CD4-positive, alpha-beta memory T cell (primary cell): ENCODE results near the gene SLC35F1. TPM values are rescaled to one million over a fixed set of nuclear protein-coding genes. Genes with fewer than 3 reads are reported as not detected.

Experiments
- CTCF ChIA-PET: fragments of 350-600 bp; sonication (Branson Sonifier 250); formaldehyde crosslinking; loops from one replicate; lab custom pipeline; 2021; ENCODE audit warnings: inconsistent platforms; ENCODE audit not compliant: partially characterized antibody; lab: Charles Lee
- POLR2A ChIA-PET: fragments of 350-600 bp; sonication (Branson Sonifier 250); formaldehyde crosslinking; loops from one replicate; lab custom pipeline; 2021; ENCODE audit not compliant: partially characterized antibody; lab: Charles Lee
- DNase-seq, 5 donors: peaks; one replicate each; pipeline versions ENCODE4 v3.0.0 to v3.0.0-alpha.2; 2020 to 2022; ENCODE audit warnings: mixed read lengths in 1 of 5
- H3K27ac ChIP-seq: one replicate; pipeline ENCODE4 v1.7.0; 2013; ENCODE audit warnings: low read depth, low read length
- H3K27me3 ChIP-seq: 2 replicates; pipeline ENCODE4 v1.7.0; 2013; ENCODE audit warnings: mild to moderate bottlenecking, low read length, moderate library complexity; ENCODE audit not compliant: insufficient read depth
- H3K36me3 ChIP-seq: 2 replicates; pipeline ENCODE4 v1.7.0; 2013; ENCODE audit warnings: mild to moderate bottlenecking, low read length, moderate library complexity; ENCODE audit not compliant: insufficient read depth
- H3K4me1 ChIP-seq: 2 replicates; pipeline ENCODE4 v1.7.0; 2013; ENCODE audit warnings: mild to moderate bottlenecking, low read length, moderate library complexity; ENCODE audit not compliant: insufficient read depth
- H3K4me3 ChIP-seq, 2 donors: one replicate each; pipeline ENCODE4 v1.7.0; 2013; ENCODE audit warnings: low read length in 2 of 2, mild to moderate bottlenecking in 1 of 2
- H3K9me3 ChIP-seq, 2 donors: one replicate each; pipeline ENCODE4 v1.7.0; 2013; ENCODE audit warnings: low read length in 2 of 2, control low read depth in 1 of 2; ENCODE audit not compliant: control insufficient read depth in 1 of 2
- H3K27ac Mint-ChIP-seq, 7 donors: one replicate each; pipeline ENCODE4 v1.8.0; 2020 to 2021; ENCODE audit warnings: mixed read lengths in 7 of 7, mild to moderate bottlenecking in 6 of 7, inconsistent platforms in 3 of 7, moderate library complexity in 3 of 7
- H3K27me3 Mint-ChIP-seq, 2 donors: one replicate each; pipeline ENCODE4 v1.8.0; 2020 to 2021; ENCODE audit warnings: mixed read lengths in 2 of 2
- H3K36me3 Mint-ChIP-seq, 2 donors: one replicate each; pipeline ENCODE4 v1.8.0; 2020 to 2021; ENCODE audit warnings: mixed read lengths in 2 of 2, inconsistent platforms in 1 of 2, mild to moderate bottlenecking in 1 of 2
- H3K4me1 Mint-ChIP-seq, 4 donors: one replicate each; pipeline ENCODE4 v1.8.0; 2020 to 2021; ENCODE audit warnings: mixed read lengths in 4 of 4, mild to moderate bottlenecking in 1 of 4
- H3K4me3 Mint-ChIP-seq, 8 donors: one replicate each; pipeline ENCODE4 v1.8.0; 2020 to 2021; ENCODE audit warnings: mixed read lengths in 8 of 8, mild to moderate bottlenecking in 7 of 8, moderate library complexity in 6 of 8, inconsistent platforms in 3 of 8
- H3K9me3 Mint-ChIP-seq, 8 donors: one replicate each; pipeline ENCODE4 v1.8.0; 2020 to 2021; ENCODE audit warnings: mixed read lengths in 8 of 8, mild to moderate bottlenecking in 5 of 8, inconsistent platforms in 3 of 8, moderate library complexity in 1 of 8
- intact Hi-C: fragments of 100-400 bp; cut with micrococcal nuclease; formaldehyde crosslinking; loops from one replicate; pipeline ENCODE4 v1.15.1; 2023
- polyA plus RNA-seq, 2 donors: library from polyadenylated mRNA; unstranded; fragments of 300-500 nt; fragmentation: Illumina TruSeq; gene quantifications; one replicate each; pipeline ENCODE4 v1.2.3, GENCODE V29; 2021
- total RNA-seq, 2 experiments: library from RNA; stranded (reverse); gene quantifications; one replicate each; pipeline ENCODE4 v1.2.3, GENCODE V29; 2021

SLC35F1 gene
- total and polyA plus RNA-seq, 4 experiments from 2014 or later = not detected

GRCh38 chr6:118085665-118086064 is 178.6 kb downstream of the SLC35F1 start:
- intact Hi-C loops = no loop called here
- no peak overlapping the region for H3K27ac ChIP-seq
- no peak overlapping the region for H3K4me3 ChIP-seq
- Mint-ChIP-seq H3K4me3 (no peak overlapping the region), H3K27me3 (peaks cover 2 to 6% of the 10 kb centered on the region in 2 donors), H3K36me3 (no peaks in the 10 kb centered on the region), H3K4me1 (no peaks in the 10 kb centered on the region), H3K27ac (no peak overlapping the region), H3K9me3 (peaks cover 0 to 5% (median 4%) of the 10 kb centered on the region in 8 donors)
- H3K36me3 ChIP-seq = no peaks in the 10 kb centered on the region
- H3K4me1 ChIP-seq = no peaks in the 10 kb centered on the region
- no peaks in the 10 kb centered on the region for H3K27me3 ChIP-seq
- H3K9me3 ChIP-seq = no peaks in the 10 kb centered on the region
- ChIA-PET CTCF (no interaction called here), POLR2A (no interaction called here)
- no peak for DNase-seq

GRCh38 chr6:118086159-118086558 is 179.1 kb downstream of the SLC35F1 start:
- Histone ChIP-seq H3K27ac (no peak overlapping the region), H3K4me3 (no peak overlapping the region), H3K4me1 (no peaks in the 10 kb centered on the region), H3K9me3 (no peaks in the 10 kb centered on the region), H3K27me3 (no peaks in the 10 kb centered on the region), H3K36me3 (no peaks in the 10 kb centered on the region)
- Mint-ChIP-seq H3K4me1 (no peaks in the 10 kb centered on the region), H3K9me3 (peaks cover 0 to 9% (median 7%) of the 10 kb centered on the region in 8 donors), H3K27ac (no peak overlapping the region), H3K36me3 (no peaks in the 10 kb centered on the region), H3K27me3 (peaks cover under 1 to 6% of the 10 kb centered on the region in 2 donors), H3K4me3 (no peak overlapping the region)
- ChIA-PET CTCF (no interaction called here), POLR2A (no interaction called here)
- intact Hi-C loops = no loop called here
- DNase-seq = no peak

DNA sequence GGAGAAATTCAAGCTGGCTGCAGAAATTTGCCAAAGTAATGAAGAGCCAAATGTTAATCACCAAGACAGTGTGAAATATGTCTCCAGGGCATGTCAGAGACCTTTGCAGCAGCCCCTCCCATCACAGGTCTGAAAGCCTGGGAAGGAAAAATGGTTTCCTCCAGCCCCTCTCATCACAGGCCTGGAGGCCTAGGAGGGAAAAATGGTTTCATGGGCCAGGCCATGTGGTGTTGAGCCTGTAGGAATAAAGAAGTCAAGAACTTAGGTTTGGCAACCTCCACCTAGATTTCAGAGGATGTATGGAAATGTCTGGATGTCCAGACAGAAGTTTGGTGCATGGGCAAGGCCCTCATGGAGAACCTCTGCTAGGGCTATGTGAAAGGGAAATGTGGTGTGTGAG is 185.0 kb downstream of the SLC35F1 start:
- Histone ChIP-seq H3K27ac (no peak overlapping the region), H3K27me3 (no peaks in the 10 kb centered on the region), H3K36me3 (no peaks in the 10 kb centered on the region), H3K4me1 (no peaks in the 10 kb centered on the region), H3K9me3 (no peaks in the 10 kb centered on the region), H3K4me3 (no peak overlapping the region)
- Mint-ChIP-seq H3K4me1 (no peaks in the 10 kb centered on the region), H3K4me3 (no peak overlapping the region), H3K27me3 (peaks cover 0 to 6% of the 10 kb centered on the region in 2 donors), H3K36me3 (peaks cover 0 to 4% of the 10 kb centered on the region in 2 donors), H3K9me3 (peaks cover 5 to 27% (median 20%) of the 10 kb centered on the region in 8 donors), H3K27ac (no peak overlapping the region)
- ChIA-PET POLR2A (no interaction called here), CTCF (no interaction called here)
- intact Hi-C loops = no loop called here
- no peak for DNase-seq

DNA sequence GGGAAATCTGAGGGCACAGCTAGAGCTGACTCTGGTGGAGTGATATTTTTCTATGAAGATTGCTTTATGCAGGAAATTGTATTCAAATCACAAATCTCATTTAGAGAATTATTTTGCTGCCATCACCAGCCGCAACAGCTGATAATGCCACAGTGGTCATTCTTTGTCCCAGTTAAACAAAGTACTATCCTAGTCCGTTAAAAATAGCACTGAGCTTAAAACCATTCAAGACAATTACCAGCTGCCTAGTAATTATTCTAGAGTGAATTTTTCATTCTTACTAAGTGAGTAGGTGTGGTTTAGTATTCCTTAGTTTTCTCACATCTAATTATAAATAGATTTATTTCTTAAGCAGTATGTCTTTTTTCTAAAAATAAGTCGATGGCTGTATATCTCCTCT is 190.5 kb downstream of the SLC35F1 start:
- CTCF ChIA-PET = interaction anchor here (0.6 kb wide), 1 partner anchor 47 kb away, joined by 3 read pairs; no protein-coding TSS in a partner anchor
- intact Hi-C loops = no loop called here
- no peaks in the 10 kb centered on the region for H3K4me1 ChIP-seq
- DNase-seq = no peak
- no peak overlapping the region for H3K27ac Mint-ChIP-seq
- H3K27me3 Mint-ChIP-seq = peaks cover 0 to 6% of the 10 kb centered on the region in 2 donors
- H3K4me3 ChIP-seq = no peak overlapping the region
- H3K36me3 Mint-ChIP-seq = no peaks in the 10 kb centered on the region
- no peaks in the 10 kb centered on the region for H3K4me1 Mint-ChIP-seq
- peaks cover 0 to 11% (median 8%) of the 10 kb centered on the region in 8 donors for H3K9me3 Mint-ChIP-seq
- H3K9me3 ChIP-seq = no peaks in the 10 kb centered on the region
- H3K27me3 ChIP-seq = no peaks in the 10 kb centered on the region
- POLR2A ChIA-PET = no interaction called here
- no peak overlapping the region for H3K4me3 Mint-ChIP-seq
- H3K36me3 ChIP-seq = no peaks in the 10 kb centered on the region
- H3K27ac ChIP-seq = no peak overlapping the region

DNA sequence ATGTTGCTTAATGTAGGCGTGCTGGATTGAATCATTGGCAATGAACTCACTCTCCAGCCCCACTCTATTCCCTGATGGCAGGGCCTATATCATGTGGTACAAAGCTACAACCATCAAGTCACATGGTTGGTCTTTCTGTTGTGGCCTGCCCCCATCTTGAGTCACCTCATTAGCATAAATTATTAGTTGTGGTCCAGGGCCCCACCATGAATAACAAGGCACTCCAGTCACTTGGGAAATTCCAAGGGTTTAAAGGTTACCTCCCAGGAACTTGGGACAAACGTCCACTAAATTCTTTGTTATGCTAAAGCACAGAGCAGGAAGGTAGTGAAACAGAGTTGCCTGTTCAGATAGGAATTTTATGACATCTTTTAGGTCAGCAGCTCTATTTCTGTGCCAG is 193.7 kb downstream of the SLC35F1 start:
- ChIA-PET CTCF (no interaction called here), POLR2A (no interaction called here)
- Histone ChIP-seq H3K4me1 (no peaks in the 10 kb centered on the region), H3K9me3 (no peaks in the 10 kb centered on the region), H3K27ac (no peak overlapping the region), H3K4me3 (no peak overlapping the region), H3K27me3 (no peaks in the 10 kb centered on the region), H3K36me3 (no peaks in the 10 kb centered on the region)
- no peaks in the 10 kb centered on the region for H3K36me3 Mint-ChIP-seq
- H3K9me3 Mint-ChIP-seq = peaks cover 0 to 3% (median under 1%) of the 10 kb centered on the region in 8 donors
- H3K27me3 Mint-ChIP-seq = peaks cover 2 to 3% of the 10 kb centered on the region in 2 donors
- no peaks in the 10 kb centered on the region for H3K4me1 Mint-ChIP-seq
- intact Hi-C loops = no loop called here
- H3K27ac Mint-ChIP-seq = no peak overlapping the region
- H3K4me3 Mint-ChIP-seq = no peak overlapping the region
- no peak for DNase-seq

- POLR2A ChIA-PET = no interaction called here
Observed at GRCh38 chr6:118101220-118101619, 194.2 kb downstream of the SLC35F1 start.

DNA sequence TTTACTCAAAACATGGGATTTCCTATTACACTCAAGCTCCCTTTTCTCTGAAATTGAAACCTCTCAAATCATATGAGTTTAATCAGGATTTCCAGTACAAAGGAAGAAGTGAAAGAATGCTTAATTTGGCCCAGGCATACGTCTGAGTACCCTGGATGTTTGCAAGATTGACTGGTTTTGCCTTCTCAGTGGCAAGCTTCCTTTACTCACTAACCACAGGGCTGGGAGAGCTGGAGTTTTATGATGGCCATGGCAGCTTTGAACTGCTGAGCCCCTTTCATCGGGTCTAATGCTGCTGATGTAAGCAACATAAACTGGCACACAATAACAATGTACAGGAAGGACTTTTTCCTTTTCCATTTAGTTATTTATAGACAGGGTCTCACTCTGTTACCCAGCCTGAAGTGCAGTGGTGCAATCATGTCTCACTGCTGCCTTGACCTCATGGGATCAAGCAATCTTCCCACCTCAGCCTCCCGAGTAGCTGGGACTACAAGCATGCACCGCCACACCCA is 194.8 kb downstream of the SLC35F1 start:
- intact Hi-C loops = no loop called here
- H3K27ac Mint-ChIP-seq = no peak overlapping the region
- CTCF ChIA-PET = no interaction called here

More at GRCh38 chr6:118101220-118101619, 194.2 kb downstream of the SLC35F1 start:
- peaks cover 2 to 3% of the 10 kb centered on the region in 2 donors for H3K27me3 Mint-ChIP-seq
- H3K27ac ChIP-seq = no peak overlapping the region
- H3K4me1 Mint-ChIP-seq = no peaks in the 10 kb centered on the region
- H3K4me3 ChIP-seq = no peak overlapping the region
- H3K4me3 Mint-ChIP-seq = no peak overlapping the region
- H3K9me3 Mint-ChIP-seq = peaks cover 0 to 3% (median 0%) of the 10 kb centered on the region in 8 donors
- no peaks in the 10 kb centered on the region for H3K27me3 ChIP-seq
- H3K9me3 ChIP-seq = no peaks in the 10 kb centered on the region
- H3K36me3 Mint-ChIP-seq = no peaks in the 10 kb centered on the region
- H3K27ac Mint-ChIP-seq = no peak overlapping the region
- CTCF ChIA-PET = no interaction called here
- DNase-seq = no peak
- intact Hi-C loops = no loop called here
- no peaks in the 10 kb centered on the region for H3K36me3 ChIP-seq
- H3K4me1 ChIP-seq = no peaks in the 10 kb centered on the region

More for the DNA sequence above, 194.8 kb downstream of the SLC35F1 start:
- Histone ChIP-seq H3K9me3 (no peaks in the 10 kb centered on the region), H3K27ac (no peak overlapping the region), H3K4me3 (no peak overlapping the region), H3K27me3 (no peaks in the 10 kb centered on the region), H3K36me3 (no peaks in the 10 kb centered on the region), H3K4me1 (no peaks in the 10 kb centered on the region)
- Mint-ChIP-seq H3K4me1 (no peaks in the 10 kb centered on the region), H3K9me3 (peaks cover 0 to 2% (median 0%) of the 10 kb centered on the region in 8 donors), H3K36me3 (no peaks in the 10 kb centered on the region), H3K4me3 (no peak overlapping the region), H3K27me3 (peaks cover 2 to 3% of the 10 kb centered on the region in 2 donors)
- DNase-seq = no peak
- POLR2A ChIA-PET = no interaction called here
